ENCODE measurements around the gene PMCH.
"Not testable (repeated sequence)": the region's sequence is repeated elsewhere in the genome, so short reads cannot be mapped to it uniquely, and the experiment has no call there.

Gene PMCH, protein sequence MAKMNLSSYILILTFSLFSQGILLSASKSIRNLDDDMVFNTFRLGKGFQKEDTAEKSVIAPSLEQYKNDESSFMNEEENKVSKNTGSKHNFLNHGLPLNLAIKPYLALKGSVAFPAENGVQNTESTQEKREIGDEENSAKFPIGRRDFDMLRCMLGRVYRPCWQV

DNA sequence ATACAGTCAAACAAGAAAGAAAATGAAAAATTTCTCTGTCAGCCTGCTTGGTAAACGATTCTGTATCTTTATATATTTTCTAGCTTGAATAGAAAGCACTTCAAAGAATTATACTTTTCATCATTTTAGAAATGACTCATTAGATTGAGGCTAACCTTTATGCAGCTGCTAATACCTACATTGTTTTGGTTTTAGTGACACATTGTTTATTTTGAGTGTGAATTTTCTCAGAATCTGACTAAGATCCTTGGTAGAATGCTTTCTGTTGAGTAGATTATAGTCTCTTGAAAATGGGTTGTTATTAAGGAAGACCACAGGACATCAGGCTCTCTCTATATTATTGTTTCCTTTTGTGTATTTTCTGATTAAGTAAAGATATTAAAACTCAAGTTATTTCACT is at the start of gene PMCH:
Gene PMCH, minus strand, starts transcription at position 45 of the 400 bp plus-strand sequence. CDS start 63 bp downstream, outside the sequence.
- DNase-seq = no peak

DNA sequence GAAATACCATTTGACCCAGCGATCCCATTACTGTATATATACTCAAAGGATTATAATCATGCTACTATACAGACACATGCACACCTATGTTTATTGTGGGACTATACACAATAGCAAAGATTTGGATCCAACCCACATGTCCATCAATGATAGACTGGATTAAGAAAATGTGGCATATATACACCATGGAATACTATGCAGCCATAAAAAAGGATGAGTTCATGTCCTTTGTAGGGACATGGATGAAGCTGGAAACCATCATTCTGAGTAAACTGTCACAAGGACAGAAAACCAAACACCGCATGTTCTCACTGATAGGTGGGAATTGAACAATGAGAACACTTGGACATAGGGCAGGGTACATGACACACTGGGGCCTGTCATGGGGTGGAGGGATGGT is 43.2 kb upstream of the PMCH start:
- not testable (repeated sequence) for DNase-seq

DNA sequence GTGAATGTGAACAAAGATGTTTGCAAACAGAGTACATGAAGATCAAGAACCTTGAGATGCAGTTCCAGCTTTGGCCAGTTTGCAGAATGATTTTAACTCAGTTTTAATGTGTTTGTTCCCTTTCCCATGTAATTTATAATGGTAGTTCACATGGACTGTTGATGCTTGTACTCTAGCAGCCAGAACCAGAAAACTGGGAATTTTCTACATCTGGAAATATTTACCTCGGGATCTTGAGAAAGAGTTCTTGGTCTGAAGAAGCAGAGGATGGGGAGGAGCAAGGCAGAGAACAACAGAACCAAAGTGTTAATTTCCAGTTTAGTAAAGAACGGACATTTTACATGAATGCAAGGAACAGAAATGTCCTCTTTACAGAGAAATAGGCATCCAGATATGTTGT is 37.0 kb upstream of the PMCH start:
- no peak for DNase-seq

DNA sequence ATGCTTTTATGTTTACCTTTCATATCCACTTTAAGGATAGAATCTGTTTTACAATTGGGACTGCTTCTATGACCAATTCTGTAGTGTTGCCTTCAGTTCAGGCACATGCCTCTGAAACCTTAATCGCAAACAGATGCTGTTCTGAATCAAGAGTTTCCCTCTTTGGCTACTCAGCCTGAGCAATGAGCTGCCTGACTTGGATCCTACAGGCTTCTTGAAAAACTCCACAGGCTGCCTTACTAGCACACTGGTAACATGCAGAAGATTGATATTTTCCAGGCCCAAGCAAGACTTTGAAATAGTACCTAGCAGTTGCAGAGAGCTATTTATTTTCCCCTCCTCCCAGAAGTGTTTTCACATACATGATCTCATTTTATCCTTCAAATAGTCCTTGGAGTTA is 34.8 kb upstream of the PMCH start:
- DNase-seq = no peak

DNA sequence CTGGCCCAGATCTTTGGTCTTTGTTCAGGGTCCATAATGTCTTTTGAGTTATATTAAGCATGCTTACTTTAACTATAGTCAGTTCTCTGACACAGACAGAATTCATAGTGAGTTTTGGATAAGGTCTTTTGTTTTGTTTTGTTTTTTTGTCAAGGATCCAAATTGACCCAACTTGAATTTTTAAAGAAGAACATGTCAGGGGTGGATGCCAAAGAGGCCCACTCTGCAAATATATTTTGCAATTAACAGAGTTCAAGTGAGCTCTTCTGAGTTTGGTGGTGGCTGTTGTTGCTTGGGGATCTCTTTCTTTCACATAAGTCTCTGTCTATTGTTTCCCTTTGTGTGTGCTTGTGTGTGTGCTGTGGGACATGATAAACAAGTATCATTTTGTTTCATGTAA is 34.4 kb upstream of the PMCH start:
- DNase-seq = no peak

DNA sequence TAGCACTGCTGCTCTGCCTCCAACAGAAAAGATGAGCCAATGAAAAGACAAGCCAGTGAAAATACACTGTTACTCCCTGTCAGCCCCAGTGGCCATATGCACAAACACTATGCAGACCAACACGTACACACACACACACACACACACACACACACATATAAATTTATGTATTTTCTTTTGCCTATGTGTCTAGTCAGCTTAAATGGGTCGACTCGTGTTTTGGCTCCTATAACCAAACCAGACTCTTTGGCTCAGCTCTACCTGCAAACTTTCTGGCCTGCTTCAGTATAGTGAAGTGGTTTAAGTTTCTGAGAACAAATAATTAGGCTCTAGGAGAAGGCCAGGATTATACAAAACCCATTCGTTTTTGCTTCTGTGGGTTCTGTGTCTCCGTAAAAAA is 30.3 kb upstream of the PMCH start:
- no peak for DNase-seq

DNA sequence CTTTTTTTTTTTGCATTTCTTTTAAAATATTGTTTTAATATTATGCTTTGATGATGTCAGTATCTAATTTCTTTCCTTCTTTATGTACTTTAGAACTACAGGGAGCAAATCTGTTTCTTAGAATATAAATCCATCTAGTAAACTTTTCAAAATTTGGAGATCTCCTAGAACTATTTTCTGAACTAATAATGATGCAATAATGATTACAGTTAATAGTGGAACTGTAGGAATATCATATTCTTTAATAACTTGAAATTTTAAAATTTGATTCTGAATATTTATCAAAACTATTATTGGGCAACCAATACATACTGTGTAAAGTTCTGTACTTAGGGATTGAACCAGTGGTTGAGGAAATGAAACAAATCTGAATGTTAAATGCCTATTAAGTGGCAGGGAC is 23.1 kb upstream of the PMCH start:
- DNase-seq = no peak

DNA sequence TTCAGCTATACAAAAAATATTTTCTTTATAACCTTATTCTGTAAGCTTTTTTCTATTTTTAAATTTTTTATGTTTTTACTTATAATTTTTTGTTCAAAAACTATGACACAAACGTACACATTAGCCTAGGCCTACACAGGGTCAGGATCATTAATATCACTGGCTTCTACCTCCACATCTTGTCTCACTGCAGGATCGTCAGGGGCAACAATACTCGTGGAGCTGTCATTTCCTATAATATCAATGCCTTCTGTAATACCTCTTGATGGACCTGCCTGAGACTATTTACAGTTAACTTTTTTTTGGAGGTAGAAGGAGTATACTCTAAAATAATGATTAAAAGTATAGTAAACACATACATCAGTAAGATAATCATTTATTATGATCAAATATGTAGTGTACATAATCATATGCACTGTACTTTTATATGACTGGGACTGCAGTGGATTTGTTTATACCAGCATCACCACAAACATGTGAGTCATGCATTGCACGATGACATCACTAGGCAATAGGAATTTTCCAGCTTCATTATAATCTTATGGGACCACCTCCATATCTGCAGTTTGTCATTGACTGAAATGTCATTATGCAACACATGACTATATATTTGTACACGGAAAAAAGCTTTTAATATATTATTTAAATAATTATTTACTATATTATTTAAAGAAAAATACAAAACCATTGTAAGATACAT is 18.5 kb upstream of the PMCH start:
- no peak for DNase-seq

DNA sequence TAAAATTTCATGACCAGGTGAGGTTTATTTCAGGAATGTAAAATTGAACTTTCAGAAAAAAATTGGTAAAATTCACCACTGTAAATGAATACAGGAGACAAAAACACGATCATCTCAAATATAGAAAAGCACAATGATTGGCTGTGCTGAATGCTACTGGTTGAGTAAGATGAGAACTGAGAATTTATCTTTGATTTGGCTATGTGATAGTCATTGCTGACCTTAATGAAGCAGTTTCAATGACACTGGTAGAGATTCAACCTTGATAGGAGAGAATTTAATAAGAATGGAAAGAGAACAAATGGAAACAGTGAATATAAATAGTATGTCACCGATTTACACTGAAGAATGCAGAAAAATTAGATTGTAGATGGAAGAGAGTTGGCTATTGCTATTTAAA is 6.4 kb upstream of the PMCH start:
- no peak for DNase-seq

DNA sequence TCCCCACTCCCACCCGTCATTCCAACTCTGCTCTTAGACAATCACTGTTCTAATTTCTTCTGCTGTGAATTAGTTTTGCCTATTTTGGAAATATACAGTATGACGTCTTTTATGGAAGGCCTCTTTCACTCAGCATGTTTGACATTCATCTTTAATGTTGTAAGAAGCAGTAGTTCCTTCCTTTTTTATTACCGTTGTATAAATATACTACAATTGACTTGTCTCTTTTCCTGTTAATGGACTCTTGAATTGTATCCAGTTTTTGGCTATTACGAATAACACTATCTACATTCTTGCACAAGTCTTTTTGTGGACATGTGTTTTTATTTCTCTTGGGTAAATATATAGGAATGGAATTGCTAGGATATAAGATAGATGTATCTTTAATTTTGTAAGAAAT is 4.9 kb upstream of the PMCH start:
- no peak for DNase-seq

DNA sequence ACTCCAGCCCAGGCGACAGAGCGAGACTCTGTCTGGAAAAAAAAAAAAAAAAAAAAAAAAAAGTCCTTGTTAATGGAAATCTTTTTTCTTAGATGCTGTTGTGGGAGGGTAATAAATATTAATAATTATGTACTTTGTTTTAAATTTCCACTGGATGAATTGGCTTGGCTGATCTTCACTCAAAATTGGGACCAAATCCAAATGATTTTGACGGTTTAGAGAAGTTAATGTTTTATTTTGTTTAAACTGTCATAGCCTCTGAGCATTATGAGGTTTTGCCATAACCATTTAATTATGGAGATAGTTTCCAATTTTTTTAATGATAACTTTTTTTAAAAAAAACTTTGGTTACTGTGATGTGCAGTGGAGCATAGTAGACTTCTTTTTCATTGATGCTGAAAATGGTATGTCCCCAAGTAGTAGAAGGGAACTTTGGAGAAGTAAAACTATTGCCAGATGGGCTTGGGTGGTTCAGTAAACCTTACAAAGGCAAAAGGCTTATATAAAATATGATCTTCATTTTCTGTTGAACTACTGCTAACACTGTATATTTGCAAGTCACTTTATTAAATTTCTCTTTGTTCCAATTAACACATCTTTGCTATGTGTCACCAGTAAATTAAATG is 3.9 kb upstream of the PMCH start:
- no peak for DNase-seq

DNA sequence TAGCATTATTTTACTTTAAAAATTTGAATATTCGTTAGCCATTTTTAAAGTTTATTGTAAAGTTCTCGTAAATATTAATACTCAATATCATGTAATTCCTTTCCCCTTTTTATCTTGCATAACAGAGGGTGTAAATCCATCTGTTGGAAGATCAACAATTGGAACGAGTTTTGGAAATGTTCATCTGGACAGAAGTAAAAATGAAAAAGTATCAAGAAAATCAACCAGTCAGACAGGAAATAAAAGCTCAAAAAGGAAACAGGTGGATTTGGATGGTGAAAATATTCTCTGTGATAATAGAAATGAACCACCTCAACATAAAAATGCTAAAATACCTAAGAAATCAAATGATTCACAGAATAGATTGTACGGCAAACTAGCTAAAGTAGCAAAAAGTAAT is 1.8 kb downstream of the PMCH start:
- no peak for DNase-seq

DNA sequence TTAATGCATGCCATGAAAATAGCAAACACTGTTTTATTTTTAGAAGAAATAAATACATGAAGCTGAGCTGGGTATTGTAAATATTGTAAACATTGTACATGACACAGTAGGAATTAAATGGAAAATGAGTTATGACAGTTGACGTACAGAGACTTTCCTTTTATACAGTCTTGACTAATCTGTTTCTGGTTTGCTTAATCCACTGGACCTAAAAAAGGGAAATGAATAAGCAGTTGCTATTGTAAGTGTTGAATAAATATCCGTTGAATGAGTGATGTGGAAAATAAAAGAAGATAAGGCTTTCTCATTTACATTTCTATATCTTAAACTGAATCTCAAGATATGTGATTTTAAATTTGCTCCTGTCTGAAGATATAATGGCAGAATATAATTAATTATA is 15.0 kb downstream of the PMCH start:
- no peak for DNase-seq

DNA sequence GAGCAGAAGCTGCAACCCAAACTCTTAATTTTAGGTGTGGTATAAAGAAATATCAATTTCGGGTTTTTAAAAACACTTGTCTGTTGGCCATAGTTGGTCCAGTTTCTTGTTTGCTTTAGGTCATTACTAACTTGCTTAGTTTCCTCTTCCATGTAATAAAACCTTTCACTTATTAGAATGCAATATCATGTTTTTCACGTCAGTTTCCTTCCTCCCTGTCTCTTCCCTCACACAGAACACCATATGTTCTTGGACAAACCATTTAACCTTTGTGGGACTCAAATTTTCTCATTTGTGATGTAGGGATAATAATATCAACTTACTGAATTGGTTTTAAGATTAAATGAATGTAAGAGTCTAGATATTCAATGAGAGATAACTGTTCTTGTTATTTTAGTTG is 22.9 kb downstream of the PMCH start:
- no peak for DNase-seq

DNA sequence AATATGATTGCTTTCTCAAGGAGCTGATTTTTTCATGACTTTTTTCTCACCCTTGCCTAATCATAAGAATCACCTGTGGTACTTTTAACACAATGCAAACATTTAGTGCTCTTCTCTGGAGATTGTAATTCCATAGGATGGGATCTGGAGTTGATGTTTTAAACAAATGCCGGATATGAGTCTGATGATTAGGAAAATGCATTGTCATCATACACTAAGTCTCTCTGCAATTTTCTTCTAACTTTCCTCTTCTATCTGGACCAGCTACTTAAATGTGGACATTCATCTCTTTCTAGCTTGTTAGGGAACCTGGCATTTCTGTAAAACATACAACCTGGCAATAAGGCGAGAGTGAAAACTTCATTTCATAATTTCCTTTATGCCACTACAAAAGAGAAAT is 23.5 kb downstream of the PMCH start:
- no peak for DNase-seq

DNA sequence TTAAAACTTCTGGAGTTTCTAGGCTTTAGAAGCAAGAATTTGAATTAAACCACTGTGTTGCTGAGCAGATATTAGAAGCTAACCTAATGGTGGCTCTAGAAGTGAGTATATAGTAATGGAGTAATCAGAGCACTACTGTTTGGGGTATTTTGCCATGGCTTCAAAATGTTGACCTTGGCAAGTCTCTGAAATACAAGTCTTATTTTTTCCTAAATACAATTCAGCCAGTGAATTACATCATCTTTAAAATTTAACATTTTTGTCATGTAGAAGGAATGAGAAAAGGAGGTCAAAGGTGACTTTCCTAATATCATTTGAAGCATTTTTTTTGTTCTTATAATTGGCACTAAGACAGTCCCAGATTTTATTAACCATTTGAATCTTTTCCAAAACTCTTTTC is 25.2 kb downstream of the PMCH start:
- no peak for DNase-seq

DNA sequence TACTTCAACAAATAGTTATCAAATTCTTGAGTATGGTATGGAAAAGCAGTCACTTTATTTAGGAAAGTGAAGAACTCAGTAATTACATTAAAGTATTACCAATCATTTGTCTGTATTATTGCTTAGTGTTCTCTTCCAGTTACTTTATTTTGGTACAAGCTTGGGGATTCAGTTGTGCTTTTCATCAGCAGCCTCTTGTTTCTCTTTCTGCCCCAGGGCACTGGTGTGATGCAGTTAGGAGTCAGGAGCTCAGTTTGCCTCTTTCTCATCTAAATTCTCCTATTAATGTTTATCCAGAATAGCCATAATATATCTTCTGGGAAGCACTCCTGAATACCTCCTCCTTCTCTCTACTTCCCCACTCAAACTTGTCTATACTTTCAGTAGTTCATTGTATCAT is 25.7 kb downstream of the PMCH start:
- no peak for DNase-seq

DNA sequence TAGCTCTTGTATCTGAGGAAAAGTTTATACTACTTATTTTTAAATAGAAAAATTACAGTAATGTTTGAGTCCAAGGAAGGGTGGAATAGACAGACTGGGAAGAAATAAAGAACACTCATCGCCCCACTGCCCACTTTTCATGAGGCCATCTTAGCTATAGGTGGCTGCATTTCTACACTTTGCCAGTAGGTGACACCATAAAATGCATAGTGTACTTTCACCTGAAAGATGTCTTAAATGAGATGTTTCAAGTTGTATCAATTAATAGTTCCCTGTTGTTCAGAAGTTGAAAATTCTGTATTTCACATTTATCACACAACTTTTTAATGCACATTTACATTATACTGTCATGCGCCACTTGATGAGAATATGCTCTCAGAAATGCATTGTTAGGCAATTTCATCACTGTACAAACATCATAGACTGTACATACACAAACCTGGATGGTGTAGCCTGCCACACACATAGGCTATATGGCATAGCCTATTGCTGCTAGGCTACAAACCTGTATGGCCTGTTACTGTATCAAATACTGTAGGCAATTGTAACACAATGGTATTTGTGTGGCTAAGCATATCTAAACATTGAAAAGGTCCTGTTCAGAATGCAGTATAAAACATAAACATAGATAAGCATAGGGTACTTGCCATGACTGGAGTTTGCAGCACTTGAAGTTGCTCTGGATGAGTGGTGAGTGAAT is 27.6 kb downstream of the PMCH start:
- DNase-seq = no peak

DNA sequence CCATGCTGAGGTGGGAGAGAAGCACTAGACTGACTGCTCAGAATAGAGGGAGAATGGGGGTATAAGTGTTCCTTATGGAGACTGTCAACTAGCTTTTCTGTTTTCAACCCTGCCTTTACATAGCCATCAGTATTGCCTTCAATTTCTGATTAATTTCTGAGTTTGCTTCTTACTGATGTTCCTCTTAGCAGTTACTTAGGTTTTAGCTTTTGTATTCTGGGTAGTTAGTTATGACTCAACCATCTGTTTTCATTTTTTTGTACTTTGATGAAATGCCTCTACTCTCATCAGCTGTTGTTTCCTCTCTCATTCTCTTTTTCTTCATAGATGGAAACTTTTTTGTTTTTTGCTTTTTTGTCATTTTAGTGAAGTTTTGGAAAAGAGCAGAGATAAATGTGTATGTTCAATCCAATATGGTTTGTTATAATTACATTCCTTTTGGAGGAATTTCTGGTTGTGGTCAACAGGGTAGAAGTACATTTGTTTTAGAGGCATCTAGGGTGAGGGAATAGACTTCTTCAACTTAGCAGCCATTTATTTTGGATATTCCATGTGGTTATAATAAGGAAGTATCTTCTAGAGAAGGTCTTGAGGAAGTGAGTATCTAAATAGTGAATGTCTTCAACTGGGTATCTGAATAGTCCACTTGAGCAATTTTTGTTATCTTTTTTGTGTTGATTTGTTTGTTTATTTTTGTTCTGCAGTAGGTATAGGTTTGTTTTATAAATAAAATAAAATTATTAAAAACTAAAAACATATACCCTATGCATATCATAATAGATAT is 29.6 kb downstream of the PMCH start:
- DNase-seq = no peak

DNA sequence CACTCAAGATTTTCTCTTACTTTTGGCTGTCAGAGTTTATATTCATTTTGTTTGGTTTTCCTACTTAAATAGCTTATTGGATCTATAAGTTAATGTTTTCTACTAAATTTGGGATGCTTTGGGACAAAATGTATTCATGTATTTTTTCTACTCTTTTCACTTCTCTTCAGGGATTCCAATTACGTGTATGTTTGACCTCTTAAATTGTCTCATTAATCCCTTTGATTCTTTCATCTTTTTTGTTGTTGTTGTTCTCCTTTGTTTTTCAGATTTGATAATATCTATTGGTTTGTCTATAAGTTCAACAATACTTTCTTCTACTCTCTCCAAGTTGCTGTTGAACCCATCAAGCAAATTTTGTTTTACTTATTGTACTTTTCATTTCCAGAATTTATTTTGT is 34.2 kb downstream of the PMCH start:
- DNase-seq = no peak

DNA sequence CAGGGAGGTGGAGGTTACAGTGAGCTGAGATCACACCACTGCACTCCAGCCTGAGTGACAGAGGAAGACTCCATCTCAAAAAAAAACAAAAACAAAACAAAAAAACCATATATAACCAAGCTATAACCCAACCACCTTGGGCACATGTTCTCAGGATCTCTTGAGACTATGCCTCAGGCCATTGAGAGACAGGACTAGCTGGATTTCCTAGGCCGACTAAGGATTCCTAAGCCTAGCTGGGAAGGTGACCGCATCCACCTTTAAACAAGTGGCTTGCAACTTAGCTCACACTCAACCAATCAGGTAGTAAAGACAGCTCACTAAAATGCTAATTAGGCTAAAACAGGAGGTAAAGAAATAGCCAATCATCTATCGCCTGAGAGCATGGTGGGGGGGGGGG is 42.4 kb downstream of the PMCH start:
- DNase-seq = not testable (repeated sequence)

DNA sequence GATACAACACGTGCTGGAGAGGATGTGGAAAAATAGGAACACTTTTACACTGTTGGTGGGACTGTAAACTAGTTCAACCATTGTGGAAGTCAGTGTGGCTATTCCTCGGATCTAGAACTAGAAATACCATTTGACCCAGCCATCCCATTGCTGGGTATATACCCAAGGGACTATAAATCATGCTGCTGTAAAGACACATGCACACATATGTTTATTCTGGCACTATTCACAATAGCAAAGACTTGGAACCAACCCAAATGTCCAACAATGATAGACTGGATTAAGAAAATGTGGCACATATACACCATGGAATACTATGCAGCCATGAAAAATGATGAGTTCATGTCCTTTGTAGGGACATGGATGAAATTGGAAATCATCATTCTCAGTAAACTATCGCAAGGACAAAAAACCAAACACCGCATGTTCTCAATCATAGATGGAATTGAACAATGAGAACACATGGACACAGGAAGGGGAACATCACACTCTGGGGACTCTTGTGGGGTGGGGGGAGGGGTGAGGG is 50.5 kb downstream of the PMCH start:
- DNase-seq = not testable (repeated sequence)

All from stimulated activated CD4-positive, alpha-beta T cell treated with anti-CD3 and anti-CD28 coated beads, Interleukin-2, amount 100 ng/mL, for 48 hours (primary cell).